Hepatocyte (in vitro differentiated cells): ENCODE measurements around the gene ZIM2. TPM values are rescaled to one million over a fixed set of nuclear protein-coding genes. Genes with fewer than 3 reads are reported as not detected.

ENCODE experiments used
- DNase-seq: peaks from one replicate; pipeline ENCODE4 v3.0.0-alpha.2; 2016; ENCODE audit warnings: low spot score
- H2AFZ ChIP-seq: fragments of 200-600 bp; sonication (generic); 2 replicates; pipeline ENCODE4 v1.6.0; 2016; ENCODE audit warnings: antibody characterized with exemption, mild to moderate bottlenecking
- H3K27ac ChIP-seq: fragments of 200-600 bp; sonication (generic); 2 replicates; pipeline ENCODE4 v1.5.1; 2016; ENCODE audit warnings: mild to moderate bottlenecking
- H3K27me3 ChIP-seq: fragments of 200-600 bp; sonication (generic); 2 replicates; pipeline ENCODE4 v1.6.1; 2016
- H3K36me3 ChIP-seq: fragments of 200-600 bp; sonication (generic); replicated peaks from 2 replicates; pipeline ENCODE4 v1.5.1; 2016; ENCODE audit warnings: low read depth; ENCODE audit not compliant: insufficient read depth
- H3K4me1 ChIP-seq: fragments of 200-600 bp; sonication (generic); 2 replicates; pipeline ENCODE4 v1.5.1; 2016; ENCODE audit warnings: mild to moderate bottlenecking, moderate library complexity; ENCODE audit not compliant: insufficient read depth
- H3K4me2 ChIP-seq: fragments of 200-600 bp; sonication (generic); 2 replicates; pipeline ENCODE4 v1.6.0; 2016
- H3K4me3 ChIP-seq: fragments of 200-600 bp; sonication (generic); 2 replicates; pipeline ENCODE4 v1.5.1; 2016; ENCODE audit warnings: mild to moderate bottlenecking
- H3K79me2 ChIP-seq: fragments of 200-600 bp; sonication (generic); 2 replicates; pipeline ENCODE4 v1.6.0; 2017; ENCODE audit warnings: mild to moderate bottlenecking
- H3K9me2 ChIP-seq: fragments of 200-600 bp; sonication (generic); replicated peaks from 2 replicates; pipeline ENCODE4 v1.6.0; 2017; ENCODE audit warnings: mild to moderate bottlenecking; ENCODE audit not compliant: insufficient read depth
- H3K9me3 ChIP-seq: fragments of 200-600 bp; sonication (generic); 2 replicates; pipeline ENCODE4 v1.5.1; 2016; ENCODE audit warnings: low read depth, mild to moderate bottlenecking
- H4K20me1 ChIP-seq: fragments of 200-600 bp; sonication (generic); 2 replicates; pipeline ENCODE4 v1.6.0; 2016; ENCODE audit warnings: mild to moderate bottlenecking; ENCODE audit not compliant: insufficient read depth, poor library complexity, severe bottlenecking
- CTCF ChIP-seq: fragments of 200-600 bp; sonication (generic); IDR thresholded peaks from 2 replicates; pipeline ENCODE4 v1.5.1; 2016; ENCODE audit warnings: antibody characterized with exemption, mild to moderate bottlenecking; ENCODE audit not compliant: poor library complexity
- EZH2 ChIP-seq: fragments of 200-600 bp; sonication (generic); IDR thresholded peaks from 2 replicates; pipeline ENCODE4 v1.6.1; 2016; ENCODE audit warnings: antibody characterized with exemption, mild to moderate bottlenecking, borderline replicate concordance
- EZH2phosphoT487 ChIP-seq: fragments of 200-600 bp; sonication (generic); IDR thresholded peaks from one replicate; pipeline ENCODE4 v1.6.1; 2018; ENCODE audit warnings: antibody characterized with exemption, mild to moderate bottlenecking, low read depth, moderate library complexity; ENCODE audit not compliant: unreplicated experiment, severe bottlenecking
- WGBS: methylation state at CpG from one replicate; pipeline ENCODE4 v1.1.6; 2016; ENCODE audit warnings: low lambda C conversion rate; ENCODE audit errors: missing lambda C conversion rate; 5-methylcytosine and 5-hydroxymethylcytosine counted together
- polyA plus RNA-seq: library from polyadenylated mRNA; unstranded; fragments of >200 nt; fragmentation: Nextera tagmentation; extraction: Ambion mirVana; gene quantifications from 2 replicates; pipeline ENCODE4 v1.2.1, GENCODE V29; 2016
- total RNA-seq: library from RNA; depleted of rRNA; stranded (reverse); fragments of >200 nt; gene quantifications from 2 replicates; pipeline ENCODE4 v1.2.3, GENCODE V29; 2014

The ZIM2 gene
- total and polyA plus RNA-seq, 2 experiments from 2014 or later: not detected

GRCh38 chr19:56736571-56736970 lies 104.0 kb downstream of the ZIM2 start:
- Histone ChIP-seq H3K4me2 (no peak overlapping the region), H4K20me1 (no peaks in the 10 kb centered on the region), H3K4me3 (no peak overlapping the region), H3K27me3 (no peaks in the 10 kb centered on the region), H3K4me1 (no peaks in the 10 kb centered on the region), H3K27ac (no peak overlapping the region), H3K79me2 (no peaks in the 10 kb centered on the region), H3K9me2 (no peaks in the 10 kb centered on the region), H3K36me3 (no peaks in the 10 kb centered on the region), H3K9me3 (peaks cover 4% of the 10 kb centered on the region), H2AFZ (no peak overlapping the region)
- no peak for TF ChIP-seq EZH2
- TF ChIP-seq EZH2phosphoT487: no peak
- TF ChIP-seq CTCF: no peak
- DNase-seq: no peak
- 88% methylated on average over 6 of the region's 6 CpGs for WGBS

DNA sequence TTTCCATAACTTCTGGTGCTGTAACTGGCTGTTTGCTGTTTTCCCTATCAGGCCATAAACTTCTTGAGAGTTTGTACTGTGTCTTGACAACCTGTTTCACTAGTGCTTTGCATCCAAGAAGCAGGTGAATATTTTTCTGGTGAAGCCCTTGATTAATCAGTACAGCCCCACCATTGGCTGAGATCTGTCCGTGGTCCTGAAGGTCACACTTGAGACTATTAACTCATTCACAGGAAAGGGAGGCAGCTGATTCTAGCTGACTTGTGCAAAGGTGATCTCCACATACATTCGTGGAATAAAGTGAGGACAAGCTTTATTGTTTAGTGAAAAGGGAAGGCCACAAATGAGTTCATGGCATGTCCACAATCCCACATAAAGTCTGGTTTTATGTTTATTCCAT lies 107.5 kb downstream of the ZIM2 start:
- WGBS: 34% methylated on average over 2 of the region's 2 CpGs
- H3K27ac ChIP-seq: no peak overlapping the region

DNA sequence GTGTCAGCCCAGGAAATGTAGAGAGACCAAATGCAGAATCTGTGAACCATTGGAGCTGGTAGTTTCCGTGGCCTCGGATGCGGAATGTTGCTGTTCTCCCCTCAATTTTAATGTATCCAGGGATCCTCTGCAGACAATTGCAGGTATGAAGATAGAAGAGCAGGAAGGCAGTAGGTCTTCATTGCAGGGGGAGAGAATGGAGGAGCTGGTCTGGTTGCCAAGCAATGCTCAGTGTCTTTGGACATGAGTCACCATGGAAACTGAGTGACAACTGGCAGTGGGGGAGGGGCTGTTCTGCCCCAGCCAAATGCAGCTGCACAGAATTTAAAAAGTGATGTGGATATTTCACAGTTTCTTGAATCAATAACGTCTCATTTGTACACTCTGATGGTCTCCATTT lies 112.8 kb downstream of the ZIM2 start:
- Histone ChIP-seq H3K4me1 (no peaks in the 10 kb centered on the region), H3K4me2 (no peak overlapping the region), H4K20me1 (no peaks in the 10 kb centered on the region), H3K9me3 (no peaks in the 10 kb centered on the region), H3K4me3 (no peak overlapping the region), H3K27ac (no peak overlapping the region), H3K9me2 (no peaks in the 10 kb centered on the region), H3K27me3 (no peaks in the 10 kb centered on the region), H2AFZ (no peak overlapping the region), H3K79me2 (no peaks in the 10 kb centered on the region), H3K36me3 (no peaks in the 10 kb centered on the region)
- WGBS: 78% methylated on average over 4 of the region's 4 CpGs
- DNase-seq: no peak
- no peak for TF ChIP-seq EZH2
- TF ChIP-seq EZH2phosphoT487: no peak
- TF ChIP-seq CTCF: no peak

More for the DNA sequence above, 107.5 kb downstream of the ZIM2 start:
- Histone ChIP-seq H3K4me1 (no peaks in the 10 kb centered on the region), H3K27me3 (no peaks in the 10 kb centered on the region), H3K4me2 (no peak overlapping the region), H2AFZ (no peak overlapping the region), H3K9me2 (no peaks in the 10 kb centered on the region), H3K79me2 (no peaks in the 10 kb centered on the region), H4K20me1 (no peaks in the 10 kb centered on the region), H3K4me3 (no peak overlapping the region), H3K9me3 (no peaks in the 10 kb centered on the region), H3K36me3 (no peaks in the 10 kb centered on the region)
- no peak for TF ChIP-seq EZH2phosphoT487
- no peak for TF ChIP-seq CTCF
- no peak for TF ChIP-seq EZH2
- DNase-seq: no peak
